K562 (cell line): ENCODE measurements around the gene MPDU1. TPM values are rescaled to one million over a fixed set of nuclear protein-coding genes. Genes with fewer than 3 reads are reported as not detected.
A peak's percentile ranks its signal among the peaks of the same experiment; 100 is the strongest.

ENCODE experiments used
- HNRNPK ChIP-seq: fragments of 200-400 bp; formaldehyde crosslinking; IDR thresholded peaks from one replicate; pipeline ENCODE4 v1.6.1; 2018; ENCODE audit warnings: mild to moderate bottlenecking, low read depth, low read length; ENCODE audit not compliant: poor library complexity, severe bottlenecking
- HNRNPUL1 ChIP-seq: fragments of 200-400 bp; formaldehyde crosslinking; IDR thresholded peaks from 2 replicates; pipeline ENCODE4 v1.6.1; 2017; ENCODE audit warnings: low read length
- MGA ChIP-seq: fragments of 450-650 bp; IDR thresholded peaks from 2 replicates; pipeline ENCODE4 v1.6.1; 2016; ENCODE audit warnings: mild to moderate bottlenecking, moderate library complexity
- NCOR1 ChIP-seq: fragments of 450-650 bp; IDR thresholded peaks from 2 replicates; pipeline ENCODE4 v1.6.1; 2016; ENCODE audit warnings: mild to moderate bottlenecking, moderate library complexity
- SRSF1 ChIP-seq: fragments of 200-400 bp; formaldehyde crosslinking; IDR thresholded peaks from 2 replicates; pipeline ENCODE4 v1.6.1; 2017; ENCODE audit warnings: mild to moderate bottlenecking, low read depth, low read length, moderate library complexity
- SRSF7 ChIP-seq: fragments of 200-400 bp; formaldehyde crosslinking; optimal IDR thresholded peaks from 2 replicates; pipeline ENCODE3; 2017; ENCODE audit warnings: mild to moderate bottlenecking, low read depth, low read length
- ZNF77 ChIP-seq: fragments of 250-450 bp; sonication (Bioruptor Pico); IDR thresholded peaks from 2 replicates; pipeline ENCODE4 v1.5.0; 2020
- polyA plus RNA-seq, 8 experiments: library from polyadenylated mRNA; depleted of rRNA in 4 of 8; stranded (reverse) in 5 of 8; unstranded in 3 of 8; fragments of >200 nt; fragmentation: Nextera tagmentation in 2 of 8; fragmentation: Illumina TruSeq in 1 of 8; extraction: Ambion mirVana in 2 of 8; extraction: Trizol in 1 of 8; gene quantifications; 2 replicates each; pipeline versions ENCODE4 v1.2.1 to v1.2.3, GENCODE V29; 2011 to 2014; ENCODE audit warnings: inconsistent platforms in 1 of 8, missing spikeins in 1 of 8
- total RNA-seq, 7 experiments: library from RNA; depleted of rRNA in 6 of 7; stranded (reverse); fragments of >200 nt in 6 of 7; fragmentation: Illumina TruSeq in 2 of 7; extraction: Trizol in 2 of 7; gene quantifications; 2 replicates each; pipeline versions ENCODE4 v1.2.1 to v1.2.3, GENCODE V29; 2011 to 2021; ENCODE audit warnings: low replicate concordance in 1 of 7
- TF ChIP-seq, protein P1 (sequence below): sonication (generic); formaldehyde crosslinking; IDR thresholded peaks from 2 replicates; pipeline ENCODE4 v1.8.0; 2022; ENCODE audit warnings: mild to moderate bottlenecking, missing genetic modification reagents
- TF ChIP-seq, protein P2 (sequence below), 2 experiments: fragments of 200-800 bp in 1 of 2; sonication (Bioruptor generic) in 1 of 2; sonication (generic) in 1 of 2; formaldehyde crosslinking in 1 of 2; IDR thresholded peaks in 1 of 2; conservative IDR thresholded peaks in 1 of 2; 2 replicates each; pipeline versions ENCODE4 v1.5.0 to v1.6.1; 2016 to 2020; ENCODE audit warnings: missing compliant biosample characterization in 1 of 2, missing genetic modification characterization in 1 of 2, missing genetic modification reagents in 1 of 2

MPDU1 gene
- total and polyA plus RNA-seq, 9 of the 15 experiments (the other 6 are each of a cell fraction or from before 2014, with no cell fraction given) = 4.9 to 179 (median 77.1) TPM

DNA sequence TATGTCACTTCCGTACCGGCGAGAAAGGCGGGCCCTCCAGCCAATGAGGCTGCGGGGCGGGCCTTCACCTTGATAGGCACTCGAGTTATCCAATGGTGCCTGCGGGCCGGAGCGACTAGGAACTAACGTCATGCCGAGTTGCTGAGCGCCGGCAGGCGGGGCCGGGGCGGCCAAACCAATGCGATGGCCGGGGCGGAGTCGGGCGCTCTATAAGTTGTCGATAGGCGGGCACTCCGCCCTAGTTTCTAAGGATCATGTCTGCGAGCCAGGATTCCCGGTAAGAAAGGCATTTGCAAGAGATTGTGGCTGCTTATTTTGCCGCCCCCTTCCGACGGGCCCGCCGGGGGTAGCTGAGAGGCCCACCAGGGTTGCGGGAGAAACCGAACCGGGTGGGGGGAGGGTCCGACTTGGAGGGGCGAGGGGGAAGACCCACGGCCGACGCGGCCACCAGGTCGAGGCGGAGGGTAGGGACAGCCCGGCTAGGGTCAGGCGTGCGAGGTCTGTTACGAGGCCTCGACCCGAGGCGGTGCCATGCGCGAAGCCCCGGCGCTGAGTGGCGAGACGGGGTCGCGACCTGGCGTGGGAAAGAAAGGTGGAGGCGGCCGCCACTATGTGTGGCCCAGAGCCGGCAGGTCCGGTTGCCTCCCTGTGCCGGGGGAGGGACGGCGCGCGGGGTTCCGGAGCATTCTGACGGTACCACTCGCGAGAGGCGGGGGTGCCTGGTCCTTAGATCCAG, 10.9 kb upstream of the MPDU1 start (continued):
- no peak for TF ChIP-seq MGA
- peak; percentile 47 for TF ChIP-seq NCOR1
- TF ChIP-seq, protein P1, sequence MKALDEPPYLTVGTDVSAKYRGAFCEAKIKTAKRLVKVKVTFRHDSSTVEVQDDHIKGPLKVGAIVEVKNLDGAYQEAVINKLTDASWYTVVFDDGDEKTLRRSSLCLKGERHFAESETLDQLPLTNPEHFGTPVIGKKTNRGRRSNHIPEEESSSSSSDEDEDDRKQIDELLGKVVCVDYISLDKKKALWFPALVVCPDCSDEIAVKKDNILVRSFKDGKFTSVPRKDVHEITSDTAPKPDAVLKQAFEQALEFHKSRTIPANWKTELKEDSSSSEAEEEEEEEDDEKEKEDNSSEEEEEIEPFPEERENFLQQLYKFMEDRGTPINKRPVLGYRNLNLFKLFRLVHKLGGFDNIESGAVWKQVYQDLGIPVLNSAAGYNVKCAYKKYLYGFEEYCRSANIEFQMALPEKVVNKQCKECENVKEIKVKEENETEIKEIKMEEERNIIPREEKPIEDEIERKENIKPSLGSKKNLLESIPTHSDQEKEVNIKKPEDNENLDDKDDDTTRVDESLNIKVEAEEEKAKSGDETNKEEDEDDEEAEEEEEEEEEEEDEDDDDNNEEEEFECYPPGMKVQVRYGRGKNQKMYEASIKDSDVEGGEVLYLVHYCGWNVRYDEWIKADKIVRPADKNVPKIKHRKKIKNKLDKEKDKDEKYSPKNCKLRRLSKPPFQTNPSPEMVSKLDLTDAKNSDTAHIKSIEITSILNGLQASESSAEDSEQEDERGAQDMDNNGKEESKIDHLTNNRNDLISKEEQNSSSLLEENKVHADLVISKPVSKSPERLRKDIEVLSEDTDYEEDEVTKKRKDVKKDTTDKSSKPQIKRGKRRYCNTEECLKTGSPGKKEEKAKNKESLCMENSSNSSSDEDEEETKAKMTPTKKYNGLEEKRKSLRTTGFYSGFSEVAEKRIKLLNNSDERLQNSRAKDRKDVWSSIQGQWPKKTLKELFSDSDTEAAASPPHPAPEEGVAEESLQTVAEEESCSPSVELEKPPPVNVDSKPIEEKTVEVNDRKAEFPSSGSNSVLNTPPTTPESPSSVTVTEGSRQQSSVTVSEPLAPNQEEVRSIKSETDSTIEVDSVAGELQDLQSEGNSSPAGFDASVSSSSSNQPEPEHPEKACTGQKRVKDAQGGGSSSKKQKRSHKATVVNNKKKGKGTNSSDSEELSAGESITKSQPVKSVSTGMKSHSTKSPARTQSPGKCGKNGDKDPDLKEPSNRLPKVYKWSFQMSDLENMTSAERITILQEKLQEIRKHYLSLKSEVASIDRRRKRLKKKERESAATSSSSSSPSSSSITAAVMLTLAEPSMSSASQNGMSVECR (CRISPR knock-in tag) = peak; percentile 22; the same call in 1 of the 2 replicates
- peak; percentile 38 for TF ChIP-seq SRSF7
- TF ChIP-seq ZNF77 (CRISPR knock-in tag) = no peak
- TF ChIP-seq HNRNPK = peak; percentile 9
- no peak for TF ChIP-seq HNRNPUL1
- TF ChIP-seq, protein P2, sequence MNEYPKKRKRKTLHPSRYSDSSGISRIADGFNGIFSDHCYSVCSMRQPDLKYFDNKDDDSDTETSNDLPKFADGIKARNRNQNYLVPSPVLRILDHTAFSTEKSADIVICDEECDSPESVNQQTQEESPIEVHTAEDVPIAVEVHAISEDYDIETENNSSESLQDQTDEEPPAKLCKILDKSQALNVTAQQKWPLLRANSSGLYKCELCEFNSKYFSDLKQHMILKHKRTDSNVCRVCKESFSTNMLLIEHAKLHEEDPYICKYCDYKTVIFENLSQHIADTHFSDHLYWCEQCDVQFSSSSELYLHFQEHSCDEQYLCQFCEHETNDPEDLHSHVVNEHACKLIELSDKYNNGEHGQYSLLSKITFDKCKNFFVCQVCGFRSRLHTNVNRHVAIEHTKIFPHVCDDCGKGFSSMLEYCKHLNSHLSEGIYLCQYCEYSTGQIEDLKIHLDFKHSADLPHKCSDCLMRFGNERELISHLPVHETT (CRISPR knock-in tag; conservative IDR thresholded peaks at IDR 0.05 in 1 of 2, IDR thresholded peaks at IDR 0.05 in 1 of 2) = 0 out of 4 replicates have a peak, but pooled peaks of 1 of the 2 experiments have one; percentile 21
- TF ChIP-seq SRSF1 = 0 out of 2 replicates have a peak, but pooled peaks have one; percentile 50
